MCF 10A (cell line): ENCODE results near the gene PTPRT. TPM values are rescaled to one million over a fixed set of nuclear protein-coding genes. Genes with fewer than 3 reads are reported as not detected.

Source experiments
- BruUV-seq: library from RNA; stranded (reverse); fragments of 400-500 nt; replicated peaks from 2 replicates; lab custom pipeline; 2021; lab: Mats Ljungman, UMichigan
- CTCF ChIA-PET: fragments of 300-600 bp; sonication (Branson Sonifier 250); formaldehyde crosslinking; extraction: SDS; loops from one replicate; lab custom pipeline; 2021; ENCODE audit warnings: antibody characterized with exemption, inconsistent platforms; lab: Yijun Ruan, JAX
- POLR2A ChIA-PET: fragments of 300-600, 350-650 bp; sonication (Branson Sonifier 250); formaldehyde crosslinking; extraction: SDS; loops from one replicate; lab custom pipeline; 2020; ENCODE audit warnings: antibody characterized with exemption, inconsistent platforms; lab: Yijun Ruan, JAX
- DNase-seq: peaks from one replicate; pipeline ENCODE4 v3.0.0-alpha.2; 2018; ENCODE audit not compliant: unreplicated experiment
- H3K27ac Mint-ChIP-seq: one replicate; pipeline ENCODE4 v1.8.0; 2022; ENCODE audit warnings: mild to moderate bottlenecking, low read depth, mixed read lengths; ENCODE audit not compliant: unreplicated experiment
- H3K27me3 Mint-ChIP-seq: one replicate; pipeline ENCODE4 v1.8.0; 2022; ENCODE audit warnings: mixed read lengths; ENCODE audit not compliant: insufficient read depth, unreplicated experiment
- H3K36me3 Mint-ChIP-seq: one replicate; pipeline ENCODE4 v1.8.0; 2022; ENCODE audit warnings: mild to moderate bottlenecking, moderate library complexity, mixed read lengths; ENCODE audit not compliant: insufficient read depth, unreplicated experiment
- H3K4me1 Mint-ChIP-seq: one replicate; pipeline ENCODE4 v1.8.0; 2022; ENCODE audit warnings: mixed read lengths; ENCODE audit not compliant: insufficient read depth, unreplicated experiment
- H3K4me3 Mint-ChIP-seq: one replicate; pipeline ENCODE4 v1.8.0; 2022; ENCODE audit warnings: mild to moderate bottlenecking, moderate library complexity, mixed read lengths; ENCODE audit not compliant: unreplicated experiment
- H3K9me3 Mint-ChIP-seq: one replicate; pipeline ENCODE4 v1.8.0; 2022; ENCODE audit warnings: mixed read lengths; ENCODE audit not compliant: unreplicated experiment
- intact Hi-C: fragments of 100-400 bp; cut with micrococcal nuclease; formaldehyde crosslinking; loops from 2 replicates; pipeline ENCODE4 v1.14.1; 2022
- total RNA-seq: library from RNA; stranded (reverse); gene quantifications from 2 replicates; pipeline ENCODE4 v1.2.3, GENCODE V29; 2022
- TF ChIP-seq, protein P1 (sequence below): fragments of 200-600 bp; IDR thresholded peaks from one replicate; pipeline ENCODE4 v1.8.0; 2022; ENCODE audit warnings: antibody characterized with exemption, mild to moderate bottlenecking; ENCODE audit not compliant: unreplicated experiment

The PTPRT gene
- total RNA-seq, 1 experiment from 2014 or later, result not detected

DNA sequence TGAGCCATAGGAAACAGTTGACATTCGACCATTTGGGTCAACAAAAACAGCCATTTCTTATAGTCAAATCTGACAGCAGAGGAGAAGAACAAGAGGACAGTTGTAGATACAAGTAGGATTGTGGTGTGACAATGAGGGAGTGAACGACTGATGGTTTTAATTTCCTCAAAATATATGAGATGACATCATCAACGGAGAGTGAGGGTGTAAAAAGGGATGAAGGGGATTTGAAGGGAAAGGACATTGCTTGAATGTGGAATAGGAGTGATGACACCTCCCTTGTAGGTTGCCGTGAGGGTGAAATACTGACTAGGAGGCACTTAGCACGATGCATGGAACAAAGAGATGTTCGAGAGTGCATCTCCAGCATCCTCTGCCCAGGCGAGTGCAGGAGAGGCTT is 1071.7 kb downstream of the PTPRT start:
- H3K36me3 Mint-ChIP-seq, result no peaks in the 10 kb centered on the region
- BruUV-seq, result no TSS peak
- POLR2A ChIA-PET, result no interaction called here
- no peak for DNase-seq
- H3K4me1 Mint-ChIP-seq, result no peaks in the 10 kb centered on the region
- CTCF ChIA-PET, result no interaction called here
- intact Hi-C loops, result no loop called here
- TF ChIP-seq, protein P1, sequence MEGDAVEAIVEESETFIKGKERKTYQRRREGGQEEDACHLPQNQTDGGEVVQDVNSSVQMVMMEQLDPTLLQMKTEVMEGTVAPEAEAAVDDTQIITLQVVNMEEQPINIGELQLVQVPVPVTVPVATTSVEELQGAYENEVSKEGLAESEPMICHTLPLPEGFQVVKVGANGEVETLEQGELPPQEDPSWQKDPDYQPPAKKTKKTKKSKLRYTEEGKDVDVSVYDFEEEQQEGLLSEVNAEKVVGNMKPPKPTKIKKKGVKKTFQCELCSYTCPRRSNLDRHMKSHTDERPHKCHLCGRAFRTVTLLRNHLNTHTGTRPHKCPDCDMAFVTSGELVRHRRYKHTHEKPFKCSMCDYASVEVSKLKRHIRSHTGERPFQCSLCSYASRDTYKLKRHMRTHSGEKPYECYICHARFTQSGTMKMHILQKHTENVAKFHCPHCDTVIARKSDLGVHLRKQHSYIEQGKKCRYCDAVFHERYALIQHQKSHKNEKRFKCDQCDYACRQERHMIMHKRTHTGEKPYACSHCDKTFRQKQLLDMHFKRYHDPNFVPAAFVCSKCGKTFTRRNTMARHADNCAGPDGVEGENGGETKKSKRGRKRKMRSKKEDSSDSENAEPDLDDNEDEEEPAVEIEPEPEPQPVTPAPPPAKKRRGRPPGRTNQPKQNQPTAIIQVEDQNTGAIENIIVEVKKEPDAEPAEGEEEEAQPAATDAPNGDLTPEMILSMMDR, result no peak
- no peak overlapping the region for H3K27ac Mint-ChIP-seq
- no peaks in the 10 kb centered on the region for H3K27me3 Mint-ChIP-seq
- no peak overlapping the region for H3K4me3 Mint-ChIP-seq
- H3K9me3 Mint-ChIP-seq, result peaks cover 59% of the 10 kb centered on the region

GRCh38 chr20:42113236-42113635 is 1076.5 kb downstream of the PTPRT start:
- CTCF ChIA-PET, result interaction anchor here (0.5 kb wide), 1 partner anchor 472 kb away, joined by 3 read pairs; no protein-coding TSS in a partner anchor
- POLR2A ChIA-PET, result no interaction called here
- no peak overlapping the region for H3K4me3 Mint-ChIP-seq

DNA sequence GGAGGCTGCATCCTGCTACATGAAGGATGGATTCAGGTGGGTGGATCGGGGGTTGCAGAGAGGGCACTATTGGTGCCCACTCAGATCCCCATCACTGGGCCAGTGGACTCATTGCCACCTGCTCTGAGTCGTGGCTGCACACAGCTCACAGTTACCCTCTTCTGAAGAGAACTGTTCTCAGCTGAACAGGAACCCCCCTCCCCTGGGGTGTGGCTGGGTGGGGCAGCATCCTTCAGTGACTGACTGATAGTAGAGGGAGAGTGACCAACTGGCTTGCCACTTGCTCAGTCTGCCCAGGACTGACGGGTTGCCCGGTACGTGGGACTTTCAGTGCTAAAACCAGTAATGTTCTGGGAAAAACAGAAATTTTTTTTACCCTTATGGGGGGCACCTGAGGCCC is 1077.5 kb downstream of the PTPRT start:
- Mint-ChIP-seq H3K27me3 (no peaks in the 10 kb centered on the region), H3K4me1 (no peaks in the 10 kb centered on the region), H3K4me3 (no peak overlapping the region), H3K36me3 (no peaks in the 10 kb centered on the region), H3K9me3 (peaks cover 41% of the 10 kb centered on the region), H3K27ac (no peak overlapping the region)
- DNase-seq, result no peak
- BruUV-seq, result no TSS peak
- ChIA-PET CTCF (interaction anchor here (0.6 kb wide), 1 partner anchor 17 kb away, joined by 3 read pairs; no protein-coding TSS in a partner anchor), POLR2A (no interaction called here)
- TF ChIP-seq, protein P1, result no peak
- intact Hi-C loops, result no loop called here

More at GRCh38 chr20:42113236-42113635, 1076.5 kb downstream of the PTPRT start:
- BruUV-seq, result no TSS peak
- H3K4me1 Mint-ChIP-seq, result no peaks in the 10 kb centered on the region
- TF ChIP-seq, protein P1, result no peak
- no peak for DNase-seq
- peaks cover 51% of the 10 kb centered on the region for H3K9me3 Mint-ChIP-seq
- no peaks in the 10 kb centered on the region for H3K27me3 Mint-ChIP-seq
- H3K27ac Mint-ChIP-seq, result no peak overlapping the region
- no peaks in the 10 kb centered on the region for H3K36me3 Mint-ChIP-seq
- intact Hi-C loops, result no loop called here

GRCh38 chr20:42111349-42111748 is 1078.4 kb downstream of the PTPRT start:
- BruUV-seq, result no TSS peak
- no peaks in the 10 kb centered on the region for H3K36me3 Mint-ChIP-seq
- CTCF ChIA-PET, result no interaction called here
- POLR2A ChIA-PET, result no interaction called here
- H3K9me3 Mint-ChIP-seq, result peaks cover 46% of the 10 kb centered on the region
- H3K27me3 Mint-ChIP-seq, result no peaks in the 10 kb centered on the region
- no peak overlapping the region for H3K27ac Mint-ChIP-seq
- H3K4me3 Mint-ChIP-seq, result no peak overlapping the region
- intact Hi-C loops, result no loop called here
- H3K4me1 Mint-ChIP-seq, result no peaks in the 10 kb centered on the region
- TF ChIP-seq, protein P1, result no peak
- no peak for DNase-seq
